Measurements from ENCODE around the gene RAB20. TPM values are rescaled to one million over a fixed set of nuclear protein-coding genes. Genes with fewer than 3 reads are reported as not detected.

Gene RAB20
- total RNA-seq, 1 experiment from 2014 or later = 12.3 TPM

DNA sequence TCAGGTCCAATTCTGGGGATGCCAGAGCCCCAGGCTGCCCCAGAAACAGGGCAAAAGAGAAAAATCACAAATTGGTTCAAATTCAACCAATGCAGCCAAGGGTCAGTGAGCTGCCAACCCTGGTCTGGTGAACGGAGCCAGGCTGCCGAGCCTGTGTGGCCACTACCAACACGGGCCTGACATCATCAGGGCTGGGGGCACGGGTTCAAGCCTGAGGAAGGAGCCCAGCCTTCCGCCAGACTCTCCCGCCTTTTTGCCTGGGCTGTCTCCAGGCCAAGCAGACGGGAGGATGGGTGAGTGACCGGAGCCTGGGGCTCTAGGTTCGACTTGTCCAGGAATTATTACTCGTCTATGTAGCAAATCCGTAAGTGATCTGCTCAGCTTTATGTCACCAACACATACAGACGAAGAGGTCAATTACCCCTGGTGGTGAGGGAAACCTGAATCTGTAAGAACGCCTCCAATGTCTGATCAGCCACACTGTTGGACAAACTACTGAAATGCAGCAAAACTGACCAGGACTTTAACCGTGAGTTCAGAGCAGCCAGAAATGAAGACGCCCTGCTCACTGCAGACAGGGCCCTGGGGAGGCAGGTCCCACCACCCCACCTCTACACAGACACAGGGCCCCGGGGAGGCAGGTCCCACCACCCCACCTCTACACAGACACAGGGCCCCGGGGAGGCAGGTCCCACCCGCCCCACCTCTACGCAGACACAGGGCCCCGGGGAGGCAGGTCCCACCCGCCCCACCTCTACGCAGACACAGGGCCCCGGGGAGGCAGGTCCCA, 31.8 kb downstream of the RAB20 start:
- Histone ChIP-seq H3K23ac (ENCODE audit: insufficient read length, low read depth, low read length) (no peak overlapping the region), H2BK15ac (ENCODE audit: low read depth, low read length) (no peak overlapping the region), H3K4me2 (ENCODE audit: insufficient read depth, insufficient read length, low read length) (no peak overlapping the region), H3K18ac (ENCODE audit: insufficient read length, low read depth, low read length) (no peak overlapping the region), H3K9ac (ENCODE audit: extremely low read depth, insufficient read length, low read length) (no peak overlapping the region), H3K27ac (ENCODE audit: insufficient read length, low read depth, low read length) (no peak overlapping the region), H2AK5ac (ENCODE audit: insufficient read length, low read length) (no peak overlapping the region), H3K4me1 (ENCODE audit: insufficient read depth, low read length) (peaks cover 2% of the 10 kb centered on the region; the same call in 1 of the 2 replicates), H2AFZ (ENCODE audit: low read length) (no peak overlapping the region), H3K79me1 (ENCODE audit: insufficient read depth, low read depth, low read length, poor library complexity, severe bottlenecking) (peaks cover 4% of the 10 kb centered on the region), H3K14ac (ENCODE audit: insufficient read depth, low read length) (no peak overlapping the region), H2BK12ac (ENCODE audit: insufficient read length, low read depth, low read length) (no peak overlapping the region), H2BK120ac (ENCODE audit: low read depth, low read length, poor library complexity, severe bottlenecking) (no peak overlapping the region), H4K20me1 (ENCODE audit: control insufficient read depth, insufficient read depth, insufficient read length) (no peaks in the 10 kb centered on the region), H2BK20ac (ENCODE audit: low read depth, low read length, poor library complexity, severe bottlenecking) (no peak overlapping the region), H3K23me2 (ENCODE audit: insufficient read length, low read depth, low read length, poor library complexity, severe bottlenecking) (no peaks in the 10 kb centered on the region), H2BK5ac (ENCODE audit: insufficient read length, low read length) (no peak overlapping the region), H3K27me3 (ENCODE audit: insufficient read depth, low read length) (no peaks in the 10 kb centered on the region), H3K4ac (ENCODE audit: low read depth, low read length) (no peak overlapping the region), H3K9me3 (ENCODE audit: control insufficient read depth, low read depth, low read length) (no peaks in the 10 kb centered on the region), H3K79me2 (ENCODE audit: insufficient read depth, low read length) (peaks cover 3% of the 10 kb centered on the region; the same call in 1 of the 2 replicates), H4K91ac (ENCODE audit: insufficient read length, low read depth, low read length) (no peak overlapping the region), H4K8ac (replicated peaks; ENCODE audit: insufficient read length, low read depth, low read length) (no peak overlapping the region), H3K56ac (ENCODE audit: insufficient read length, low read depth, low read length) (no peak overlapping the region), H3T11ph (ENCODE audit: low read length) (no peak overlapping the region), H4K5ac (ENCODE audit: insufficient read length, low read depth, low read length) (no peak overlapping the region)
- no peaks in the 10 kb centered on the region for H3K27me3 Mint-ChIP-seq (ENCODE audit: low read depth)
- H3K9me3 Mint-ChIP-seq = no peaks in the 10 kb centered on the region
- H3K36me3 Mint-ChIP-seq (ENCODE audit: insufficient read depth in 1 of 3, low read depth in 3 of 3) = no peaks in the 10 kb centered on the region; a peak in 2 of 7 replicates
- no peak for DNase-seq
- WGBS (ENCODE audit: extremely low coverage, insufficient read length, low lambda C conversion rate) = no CpG with 5 or more reads among the region's 23 CpGs
- no peak overlapping the region for H3K4me3 Mint-ChIP-seq
- peaks cover 45 to 55% of the 10 kb centered on the region in 2 experiments for H3K4me1 Mint-ChIP-seq
- TF ChIP-seq CTCF (conservative IDR thresholded peaks at IDR 0.05) = no peak
- H3K27ac Mint-ChIP-seq = peak overlapping the region in 1 of 3 experiments; percentile 65; a peak in 2 of 7 replicates
